PFSK-1 (cell line): ENCODE measurements around the gene FGD4.

Experiments
- FOXP2 ChIP-seq: optimal IDR thresholded peaks from 2 replicates; pipeline ENCODE3; 2011; ENCODE audit warnings: borderline replicate concordance, control low read depth, inconsistent platforms; ENCODE audit not compliant: insufficient read depth; ENCODE audit errors: extremely low read length, extremely low read depth
- POLR2AphosphoS5 ChIP-seq: IDR thresholded peaks from 2 replicates; pipeline ENCODE4 v1.6.1; 2012; ENCODE audit warnings: low read depth, mild to moderate bottlenecking, control low read depth, low read length, moderate library complexity
- REST ChIP-seq, 2 experiments: IDR thresholded peaks; 2 replicates each; pipeline versions ENCODE4 v1.6.1 to v1.8.0; 2011 to 2012; ENCODE audit warnings: low read depth in 2 of 2, low read length in 2 of 2, control low read depth in 1 of 2, inconsistent platforms in 1 of 2, mild to moderate bottlenecking in 1 of 2, moderate library complexity in 1 of 2; ENCODE audit not compliant: insufficient read depth in 1 of 2
- SIN3A ChIP-seq: IDR thresholded peaks from 2 replicates; pipeline ENCODE4 v1.6.1; 2012; ENCODE audit warnings: mild to moderate bottlenecking, low read length, moderate library complexity, borderline replicate concordance; ENCODE audit not compliant: insufficient read depth
- TAF1 ChIP-seq: IDR thresholded peaks from 2 replicates; pipeline ENCODE4 v1.6.1; 2012; ENCODE audit warnings: low read length, control low read depth, borderline replicate concordance; ENCODE audit not compliant: insufficient read depth

FGD4 gene

GRCh38 chr12:32377344-32378055 lies 21.9 kb upstream of the FGD4 start:
- no peak for TF ChIP-seq POLR2AphosphoS5

DNA sequence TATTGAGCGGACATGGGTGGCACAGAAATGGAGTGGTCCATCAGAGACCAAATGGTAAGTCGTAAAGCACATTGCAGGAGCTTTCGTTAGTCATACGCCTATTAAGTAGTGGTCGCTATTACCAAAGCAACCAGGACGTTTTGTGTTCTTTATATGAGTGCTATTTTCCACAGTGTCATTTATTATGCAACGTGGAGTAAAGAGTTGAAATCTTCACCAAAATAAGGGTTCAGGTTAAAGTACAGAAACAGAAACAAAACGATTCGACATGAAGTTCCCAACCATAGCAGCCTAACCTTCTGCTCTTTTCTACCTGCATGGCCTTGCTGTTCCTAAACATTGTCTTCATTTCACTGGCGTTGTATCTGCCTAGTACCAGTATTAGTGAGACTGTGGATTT lies 20.1 kb upstream of the FGD4 start:
- TF ChIP-seq REST (IDR thresholded peaks at IDR 0.05; ENCODE audit: insufficient read depth in 1 of 2, low read depth in 2 of 2, low read length in 2 of 2) (no peak), POLR2AphosphoS5 (no peak), SIN3A (no peak), TAF1 (no peak), FOXP2 (no peak)

- no peak for TF ChIP-seq REST (IDR thresholded peaks at IDR 0.05; ENCODE audit: insufficient read depth in 1 of 2, low read depth in 2 of 2, low read length in 2 of 2)
- TF ChIP-seq POLR2AphosphoS5, result no peak
- no peak for TF ChIP-seq FOXP2
- TF ChIP-seq SIN3A, result no peak
- TF ChIP-seq TAF1, result no peak
These were observed 19.7 kb upstream of the FGD4 start for GRCh38 chr12:32379667-32380066.

- no peak for TF ChIP-seq FOXP2
- TF ChIP-seq REST (IDR thresholded peaks at IDR 0.05; ENCODE audit: insufficient read depth in 1 of 2, low read depth in 2 of 2, low read length in 2 of 2), result no peak
- TF ChIP-seq TAF1, result no peak
- TF ChIP-seq SIN3A, result no peak
- TF ChIP-seq POLR2AphosphoS5, result no peak
These were observed 17.1 kb upstream of the FGD4 start for GRCh38 chr12:32382226-32382625.

- TF ChIP-seq TAF1 (no peak), REST (IDR thresholded peaks at IDR 0.05; ENCODE audit: insufficient read depth in 1 of 2, low read depth in 2 of 2, low read length in 2 of 2) (no peak), FOXP2 (no peak), POLR2AphosphoS5 (no peak), SIN3A (no peak)
These were observed 8.7 kb upstream of the FGD4 start for GRCh38 chr12:32390572-32391219.
